HG03095 (cell line): ENCODE data around the gene BIN1.

Experiments used
- ATAC-seq: cut with Tn5 transposase; IDR thresholded peaks from one replicate; pipeline ENCODE4 v1.9.1; 2021; ENCODE audit warnings: moderate library complexity; ENCODE audit not compliant: unreplicated experiment

BIN1 gene

GRCh38 chr2:127076924-127077323, 30.0 kb downstream of the BIN1 start:
- ATAC-seq = no peak

GRCh38 chr2:127076290-127076689, 30.7 kb downstream of the BIN1 start:
- ATAC-seq = no peak

- no peak for ATAC-seq
These were observed 31.1 kb downstream of the BIN1 start for GRCh38 chr2:127075821-127076220.

- no peak for ATAC-seq
These were observed 32.0 kb downstream of the BIN1 start for GRCh38 chr2:127074936-127075335.

GRCh38 chr2:127074358-127074757, 32.6 kb downstream of the BIN1 start:
- ATAC-seq = no peak

- no peak for ATAC-seq
These were observed 34.0 kb downstream of the BIN1 start for GRCh38 chr2:127072970-127073369.

GRCh38 chr2:127072396-127072795, 34.6 kb downstream of the BIN1 start:
- no peak for ATAC-seq

GRCh38 chr2:127071901-127072328, 35.0 kb downstream of the BIN1 start:
- ATAC-seq = no peak

GRCh38 chr2:127070221-127070620, 36.7 kb downstream of the BIN1 start:
- ATAC-seq = no peak

- ATAC-seq = no peak
These were observed 37.4 kb downstream of the BIN1 start for GRCh38 chr2:127069536-127069935.

- no peak for ATAC-seq
These were observed 38.0 kb downstream of the BIN1 start for GRCh38 chr2:127069003-127069402.

- ATAC-seq = no peak
These were observed 38.6 kb downstream of the BIN1 start for GRCh38 chr2:127068351-127068741.

GRCh38 chr2:127067620-127068350, 39.2 kb downstream of the BIN1 start:
- no peak for ATAC-seq

- ATAC-seq = no peak
These were observed 40.0 kb downstream of the BIN1 start for GRCh38 chr2:127066942-127067341.

- no peak for ATAC-seq
These were observed 41.0 kb downstream of the BIN1 start for GRCh38 chr2:127065940-127066318.

GRCh38 chr2:127065299-127065939, 41.5 kb downstream of the BIN1 start:
- no peak for ATAC-seq

- ATAC-seq = peak; percentile 92
These were observed 42.2 kb downstream of the BIN1 start for GRCh38 chr2:127064642-127065250.

GRCh38 chr2:127063701-127064590, 43.0 kb downstream of the BIN1 start:
- ATAC-seq = no peak

- ATAC-seq = no peak
These were observed 45.3 kb downstream of the BIN1 start for GRCh38 chr2:127061375-127062273.

- no peak for ATAC-seq
These were observed 46.5 kb downstream of the BIN1 start for GRCh38 chr2:127060264-127060945.
